NCI-H526 treated with DMSO at 0.1 percent for 48 hours (cell line): ENCODE data around the gene CARS2.
A peak's percentile ranks its signal among the peaks of the same experiment; 100 is the strongest.
"Not testable (repeated sequence)": the region's sequence is repeated elsewhere in the genome, so short reads cannot be mapped to it uniquely, and the experiment has no call there.

Experiments
- DNase-seq: peaks from one replicate; lab custom pipeline; 2025; lab: John Stamatoyannopoulos, UW

CARS2 gene

DNA sequence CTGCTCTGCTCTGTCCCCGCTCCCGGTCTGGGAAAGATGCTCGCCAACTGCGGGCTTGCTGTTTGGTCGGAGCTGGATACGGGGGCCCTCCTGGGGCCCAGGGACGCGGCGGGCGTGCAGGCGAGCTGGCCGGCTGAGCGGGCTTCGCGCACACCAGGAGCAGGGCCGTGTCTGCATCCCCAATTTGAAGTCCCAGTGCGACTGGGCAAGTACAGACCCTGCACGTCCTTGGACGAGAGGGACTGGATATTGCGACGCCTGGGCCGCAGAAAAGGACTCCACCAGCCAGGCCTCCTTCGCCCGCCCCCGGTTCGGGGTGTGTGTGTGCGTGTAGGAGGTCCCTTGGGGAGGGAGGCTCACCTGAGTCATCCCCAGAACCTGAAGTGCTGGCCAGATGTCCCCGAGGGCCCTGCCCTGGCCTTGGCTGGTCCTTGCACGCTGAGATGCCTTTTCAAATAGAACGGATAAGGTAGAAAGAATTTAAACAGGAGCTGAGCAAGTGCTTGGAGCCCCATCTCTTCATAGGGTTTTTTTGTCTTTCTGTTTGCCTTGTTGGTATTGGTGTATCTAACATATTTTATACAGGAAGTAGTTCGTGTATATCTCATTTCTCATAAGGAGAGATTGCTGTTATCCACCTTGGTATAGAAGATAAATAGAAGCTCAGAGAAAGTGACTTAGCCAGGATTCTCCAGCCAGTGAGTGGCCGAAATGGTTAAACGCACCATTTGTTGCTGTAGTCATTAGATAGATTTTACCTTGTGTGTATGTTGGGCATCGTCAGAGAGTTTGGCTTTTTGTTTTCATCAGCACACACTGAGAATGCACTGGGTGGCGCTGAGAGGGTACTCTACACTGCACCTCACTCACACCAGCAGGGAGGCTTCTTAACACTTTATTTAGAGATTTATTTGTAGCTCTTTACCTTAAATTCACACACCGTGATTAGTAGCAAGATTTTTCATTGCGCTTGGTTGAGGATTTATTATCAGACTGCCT is 89.5 kb downstream of the CARS2 start:
- no peak for DNase-seq

DNA sequence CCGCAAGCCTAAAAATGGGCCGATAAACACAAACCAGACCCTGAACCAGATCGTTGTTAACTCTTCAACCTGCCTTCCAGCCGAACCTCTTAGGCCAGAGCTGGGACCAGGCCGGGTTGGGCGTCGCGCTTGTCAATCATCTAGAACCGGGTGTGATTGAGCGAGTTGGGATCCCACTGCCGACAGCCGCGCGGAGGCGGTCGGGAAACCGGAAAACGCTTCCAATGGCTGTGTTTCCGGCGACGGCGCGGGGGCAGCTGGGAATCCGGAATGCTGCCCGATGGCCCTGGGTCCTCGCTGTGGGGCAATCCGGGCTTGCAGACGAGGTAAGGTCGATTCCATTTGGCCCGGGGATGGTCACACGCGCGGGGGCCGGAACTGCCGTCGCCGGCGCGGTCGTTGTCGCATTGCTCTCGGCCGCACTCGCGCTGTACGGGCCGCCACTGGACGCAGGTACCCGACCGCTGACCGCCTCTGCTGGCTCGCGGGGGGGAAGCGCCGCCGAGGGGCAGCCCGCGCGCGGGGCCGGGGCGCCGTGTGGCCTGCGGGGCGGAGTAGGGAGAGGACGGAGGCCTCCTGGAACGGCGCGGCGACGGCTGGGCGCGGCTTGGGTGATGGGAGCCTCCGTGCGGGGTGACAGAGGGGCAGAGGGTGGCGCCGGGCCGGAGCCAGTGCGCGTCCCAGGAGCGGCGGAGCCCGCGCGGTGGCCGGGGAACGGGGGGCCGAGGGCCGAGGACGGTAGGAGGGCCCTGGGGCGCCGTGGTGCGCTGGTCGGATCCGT is 90.4 kb downstream of the CARS2 start, which contains the start of gene NAXD:
Gene NAXD, plus strand, starts transcription at position 224 of the 781 bp plus-strand sequence. Its CDS starts 57 bp downstream, at position 281.
- peak; percentile 90 for DNase-seq

DNA sequence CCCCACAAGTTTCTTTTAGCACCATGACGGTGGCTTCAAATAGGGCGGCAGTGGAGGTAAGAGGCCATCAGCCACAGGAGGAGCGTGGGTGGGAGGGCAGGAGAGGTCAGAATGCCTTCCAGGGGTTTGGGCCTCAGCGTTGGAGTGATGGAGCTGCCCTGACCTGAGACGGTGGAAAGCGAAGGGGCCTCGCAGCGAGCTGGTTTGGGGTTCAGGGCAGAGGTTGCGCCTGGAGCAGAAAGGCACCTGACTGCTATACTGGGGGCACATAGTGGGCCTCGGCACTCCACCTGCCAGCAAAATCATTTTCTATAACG is 91.0 kb downstream of the CARS2 start:
- DNase-seq, result no peak

DNA sequence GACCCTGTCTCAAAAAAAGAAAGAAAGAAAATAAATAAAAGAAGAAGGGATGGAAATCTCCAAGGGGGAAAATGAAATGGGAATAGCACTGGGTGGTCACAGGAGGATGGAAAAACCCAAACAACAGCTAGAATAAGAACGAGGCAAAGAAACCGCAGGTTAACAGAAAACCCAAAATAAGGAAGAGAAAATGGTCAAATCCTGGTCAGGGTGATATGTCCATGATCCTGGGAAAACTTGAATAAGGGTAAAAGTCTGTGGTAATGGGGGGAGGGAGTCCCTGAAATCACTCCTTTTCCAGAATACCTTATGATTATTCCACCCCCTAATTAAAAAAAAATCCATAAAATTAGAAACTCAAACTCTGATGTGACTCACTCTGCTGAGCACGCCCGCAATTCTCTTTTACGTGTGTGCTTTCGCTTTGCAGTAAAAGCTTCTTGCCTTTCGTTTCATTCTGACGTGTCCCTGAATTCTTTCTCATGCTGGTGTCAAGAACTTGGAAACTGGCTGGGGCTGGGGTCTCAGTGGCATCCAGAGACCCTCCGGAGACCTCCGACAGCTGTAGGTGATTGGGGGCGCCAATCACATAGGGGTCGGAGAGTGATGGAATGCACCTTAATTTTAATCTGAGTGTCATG is 94.8 kb downstream of the CARS2 start:
- no peak for DNase-seq

DNA sequence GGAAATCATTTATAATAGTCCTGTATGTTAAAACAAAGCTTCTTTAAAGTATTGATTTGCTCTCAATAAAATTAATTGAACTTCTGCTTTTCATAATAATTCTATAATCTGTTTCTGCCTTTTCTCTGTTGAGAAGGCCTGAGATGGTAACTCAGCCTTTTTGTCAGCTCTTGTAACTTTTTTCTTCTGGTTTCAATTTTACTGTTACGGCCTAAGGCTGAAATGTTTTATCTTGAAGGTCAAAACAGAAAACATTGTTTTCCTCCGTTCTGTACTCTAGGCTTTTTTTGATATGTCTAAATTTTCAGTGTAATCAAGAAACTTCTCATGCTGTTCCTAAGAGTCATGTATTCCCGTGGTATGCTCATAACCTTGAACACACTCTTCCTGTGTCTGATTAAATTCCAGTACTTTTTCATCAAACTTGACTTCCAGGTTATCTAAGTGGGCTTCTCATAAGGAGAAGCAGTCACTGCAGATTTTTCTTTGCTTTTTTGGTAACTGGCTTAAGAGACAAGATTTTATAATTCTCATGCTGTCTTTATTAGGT is 98.2 kb downstream of the CARS2 start:
- DNase-seq, result no peak

- not testable (repeated sequence) for DNase-seq
These were observed 99.6 kb downstream of the CARS2 start for GRCh38 chr13:110606281-110606680.

DNA sequence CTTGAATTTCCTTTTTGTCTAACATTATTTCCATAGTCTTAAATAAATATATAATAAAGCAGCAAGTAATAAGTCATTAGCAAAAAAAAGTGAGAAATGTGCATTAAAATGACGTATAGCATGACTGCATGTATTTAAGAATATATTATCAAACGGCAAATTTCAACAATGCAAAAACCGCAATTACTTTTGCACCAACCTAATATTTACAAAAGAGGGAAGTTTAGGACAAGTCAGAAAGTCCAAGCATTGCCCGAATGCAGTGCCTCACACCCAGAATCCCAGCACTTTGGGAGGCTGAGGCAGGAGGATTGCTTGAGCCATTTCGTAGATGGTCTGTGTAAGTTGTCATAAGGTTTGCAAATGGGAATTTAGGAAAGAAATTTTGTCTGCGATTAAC is 100.8 kb downstream of the CARS2 start:
- DNase-seq, result no peak

GRCh38 chr13:110600980-110601379 is 104.9 kb downstream of the CARS2 start:
- DNase-seq, result no peak

GRCh38 chr13:110600261-110600819 is 105.6 kb downstream of the CARS2 start:
- DNase-seq, result no peak

GRCh38 chr13:110597041-110597689 is 108.8 kb downstream of the CARS2 start:
- no peak for DNase-seq

GRCh38 chr13:110593430-110594130 is 112.3 kb downstream of the CARS2 start:
- peak; percentile 48 for DNase-seq

DNA sequence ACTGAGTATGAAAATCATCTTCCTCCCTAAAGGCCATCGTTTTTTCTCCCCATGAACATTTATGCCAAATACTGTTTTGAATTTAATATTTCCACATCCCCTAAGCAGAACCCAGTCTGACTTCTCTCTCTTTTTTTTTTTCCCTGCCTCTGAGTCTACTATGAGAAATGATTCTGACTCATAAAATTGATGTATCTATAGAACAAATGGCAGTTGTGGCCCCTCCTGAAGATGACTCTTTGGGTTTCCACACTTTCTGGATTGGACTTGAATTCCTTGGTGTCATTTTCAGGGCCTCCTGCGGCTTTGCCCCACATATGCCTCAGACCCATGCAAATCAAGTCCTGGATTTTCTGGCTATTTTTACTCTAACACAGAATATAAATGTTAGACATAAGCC is 113.3 kb downstream of the CARS2 start:
- DNase-seq, result no peak
